Osteoblast (primary cell): ENCODE measurements around the gene INPP4B. TPM values are rescaled to one million over a fixed set of nuclear protein-coding genes. Genes with fewer than 3 reads are reported as not detected.

Experiments used
- DNase-seq: peaks from one replicate; pipeline ENCODE4 v3.0.0; 2011; ENCODE audit warnings: low spot score, mixed read lengths; ENCODE audit not compliant: insufficient read length; ENCODE audit errors: missing footprints
- H2AFZ ChIP-seq: 2 replicates; pipeline ENCODE4 v1.6.0; 2011; ENCODE audit warnings: mild to moderate bottlenecking, low read length
- H3K27ac ChIP-seq: 2 replicates; pipeline ENCODE4 v1.5.1; 2011; ENCODE audit warnings: mild to moderate bottlenecking, low read depth, low read length, moderate library complexity
- H3K27me3 ChIP-seq: 2 replicates; pipeline ENCODE4 v1.6.0; 2012; ENCODE audit warnings: mild to moderate bottlenecking, control low read depth, inconsistent platforms, low read length, moderate library complexity; ENCODE audit not compliant: insufficient read depth
- H3K36me3 ChIP-seq: 2 replicates; pipeline ENCODE4 v1.5.1; 2011; ENCODE audit warnings: mild to moderate bottlenecking, low read length, control low read depth, moderate library complexity; ENCODE audit not compliant: insufficient read depth
- H3K4me1 ChIP-seq: 2 replicates; pipeline ENCODE4 v1.5.1; 2011; ENCODE audit warnings: mild to moderate bottlenecking, low read length, control low read depth, moderate library complexity; ENCODE audit not compliant: insufficient read depth
- H3K4me2 ChIP-seq: 2 replicates; pipeline ENCODE4 v1.6.0; 2011; ENCODE audit warnings: mild to moderate bottlenecking, low read length; ENCODE audit not compliant: insufficient read depth
- H3K4me3 ChIP-seq: fragments of 200-600 bp; sonication (generic); 3 replicates; pipeline ENCODE4 v1.5.1; 2012; ENCODE audit warnings: mild to moderate bottlenecking, low read length, inconsistent platforms; ENCODE audit not compliant: insufficient read depth
- H3K79me2 ChIP-seq: 2 replicates; pipeline ENCODE4 v1.6.0; 2012; ENCODE audit warnings: mild to moderate bottlenecking, low read length, control low read depth, inconsistent platforms; ENCODE audit not compliant: insufficient read depth
- H3K9me3 ChIP-seq: 2 replicates; pipeline ENCODE4 v1.5.1; 2011; ENCODE audit warnings: low read depth, low read length, control low read depth
- H4K20me1 ChIP-seq: 2 replicates; pipeline ENCODE4 v1.6.0; 2012; ENCODE audit warnings: mild to moderate bottlenecking, low read length, control low read depth; ENCODE audit not compliant: insufficient read depth
- total RNA-seq: library from RNA; depleted of rRNA; stranded (reverse); fragments of >200 nt; gene quantifications from 2 replicates; pipeline ENCODE4 v1.2.3, GENCODE V29; 2012
- TF ChIP-seq, protein P1 (sequence below): IDR thresholded peaks from 2 replicates; pipeline ENCODE4 v1.5.1; 2011; ENCODE audit warnings: mild to moderate bottlenecking, low read depth, low read length, moderate library complexity; ENCODE audit errors: extremely low read depth

INPP4B gene
- total RNA-seq, 1 donor, result 11.6 TPM

DNA sequence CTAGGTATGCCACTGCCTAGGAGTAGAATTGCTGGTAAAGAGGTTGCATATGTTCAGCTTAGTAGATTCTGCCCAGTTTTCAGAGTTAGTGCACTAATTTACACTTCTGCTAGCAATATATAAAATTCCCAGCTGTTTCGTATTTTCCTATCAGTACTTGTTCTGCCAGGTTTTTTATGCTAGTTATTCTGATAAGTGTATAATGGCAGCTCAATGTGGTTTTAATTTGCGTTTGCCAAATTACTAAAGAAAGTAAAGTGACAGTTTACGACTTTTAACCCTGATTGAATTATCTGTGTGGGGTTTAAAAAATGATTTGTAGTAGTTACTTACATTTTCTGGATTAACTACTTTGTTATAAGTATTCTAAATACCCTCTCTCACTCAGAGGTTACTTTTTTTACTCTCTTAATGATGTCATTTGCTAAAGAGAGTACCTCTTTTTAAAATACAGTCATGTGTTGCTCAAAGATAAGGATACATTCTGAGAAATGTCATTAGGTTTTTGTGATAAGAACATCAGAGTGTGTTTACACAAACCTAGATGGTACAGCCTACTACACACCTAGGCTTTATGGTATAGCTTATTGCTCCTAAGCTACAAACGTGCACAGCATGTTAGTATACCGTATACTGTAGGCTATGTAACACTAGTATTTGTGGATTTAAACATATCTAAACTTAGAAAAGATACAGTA, 846.5 kb downstream of the INPP4B start:
- Histone ChIP-seq H4K20me1 (no peaks in the 10 kb centered on the region), H3K27me3 (no peaks in the 10 kb centered on the region), H3K4me1 (no peaks in the 10 kb centered on the region), H3K79me2 (no peaks in the 10 kb centered on the region), H2AFZ (no peak overlapping the region), H3K4me2 (no peak overlapping the region), H3K27ac (no peak overlapping the region), H3K4me3 (no peak overlapping the region), H3K36me3 (no peaks in the 10 kb centered on the region), H3K9me3 (no peaks in the 10 kb centered on the region)
- TF ChIP-seq, protein P1, sequence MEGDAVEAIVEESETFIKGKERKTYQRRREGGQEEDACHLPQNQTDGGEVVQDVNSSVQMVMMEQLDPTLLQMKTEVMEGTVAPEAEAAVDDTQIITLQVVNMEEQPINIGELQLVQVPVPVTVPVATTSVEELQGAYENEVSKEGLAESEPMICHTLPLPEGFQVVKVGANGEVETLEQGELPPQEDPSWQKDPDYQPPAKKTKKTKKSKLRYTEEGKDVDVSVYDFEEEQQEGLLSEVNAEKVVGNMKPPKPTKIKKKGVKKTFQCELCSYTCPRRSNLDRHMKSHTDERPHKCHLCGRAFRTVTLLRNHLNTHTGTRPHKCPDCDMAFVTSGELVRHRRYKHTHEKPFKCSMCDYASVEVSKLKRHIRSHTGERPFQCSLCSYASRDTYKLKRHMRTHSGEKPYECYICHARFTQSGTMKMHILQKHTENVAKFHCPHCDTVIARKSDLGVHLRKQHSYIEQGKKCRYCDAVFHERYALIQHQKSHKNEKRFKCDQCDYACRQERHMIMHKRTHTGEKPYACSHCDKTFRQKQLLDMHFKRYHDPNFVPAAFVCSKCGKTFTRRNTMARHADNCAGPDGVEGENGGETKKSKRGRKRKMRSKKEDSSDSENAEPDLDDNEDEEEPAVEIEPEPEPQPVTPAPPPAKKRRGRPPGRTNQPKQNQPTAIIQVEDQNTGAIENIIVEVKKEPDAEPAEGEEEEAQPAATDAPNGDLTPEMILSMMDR, result no peak
- DNase-seq, result no peak

DNA sequence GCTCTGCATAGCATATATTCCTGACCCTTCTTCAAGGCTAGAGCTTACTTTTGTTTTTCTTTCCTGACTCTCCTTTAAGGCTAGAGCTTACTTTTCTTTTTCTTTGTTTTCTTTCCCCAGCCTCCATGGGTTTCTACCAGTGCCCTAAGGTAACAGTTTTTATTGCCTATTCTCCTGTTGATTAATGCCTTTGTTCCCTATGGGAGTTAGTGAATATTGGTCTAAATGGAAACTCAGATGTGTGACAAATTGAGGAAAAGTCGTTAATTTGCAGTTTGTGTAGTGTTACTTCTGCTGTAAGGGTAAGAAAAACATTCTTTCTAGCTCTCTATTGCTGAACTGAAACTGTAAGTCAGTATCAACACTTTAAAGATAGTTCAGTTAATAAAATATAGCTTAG, 851.0 kb downstream of the INPP4B start:
- TF ChIP-seq, protein P1, result no peak
- H3K9me3 ChIP-seq, result no peaks in the 10 kb centered on the region
- peak overlapping the region; percentile 45 for H3K4me2 ChIP-seq
- no peaks in the 10 kb centered on the region for H3K79me2 ChIP-seq
- H3K27ac ChIP-seq, result no peak overlapping the region
- H3K36me3 ChIP-seq, result no peaks in the 10 kb centered on the region
- DNase-seq, result no peak
- no peaks in the 10 kb centered on the region for H3K4me1 ChIP-seq
- no peaks in the 10 kb centered on the region for H4K20me1 ChIP-seq
- no peak overlapping the region for H3K4me3 ChIP-seq
- no peaks in the 10 kb centered on the region for H3K27me3 ChIP-seq
- H2AFZ ChIP-seq, result peak overlapping the region; percentile 53

GRCh38 chr4:141977433-141977832, 868.7 kb downstream of the INPP4B start:
- Histone ChIP-seq H2AFZ (no peak overlapping the region), H3K79me2 (no peaks in the 10 kb centered on the region), H3K9me3 (no peaks in the 10 kb centered on the region), H3K4me1 (no peaks in the 10 kb centered on the region), H4K20me1 (no peaks in the 10 kb centered on the region), H3K4me2 (no peak overlapping the region), H3K4me3 (no peak overlapping the region), H3K27ac (no peak overlapping the region), H3K36me3 (no peaks in the 10 kb centered on the region), H3K27me3 (no peaks in the 10 kb centered on the region)
- DNase-seq, result no peak
- TF ChIP-seq, protein P1, result no peak
